Ishikawa (cell line): ENCODE data around the gene NLE1.

ENCODE experiments used
- CEBPB ChIP-seq: IDR thresholded peaks from 2 replicates; pipeline ENCODE4 v1.6.1; 2012
- CREB1 ChIP-seq: IDR thresholded peaks from 2 replicates; pipeline ENCODE4 v1.6.1; 2012; ENCODE audit warnings: low read depth
- EGR1 ChIP-seq: IDR thresholded peaks from 2 replicates; pipeline ENCODE4 v1.6.1; 2012
- EP300 ChIP-seq: IDR thresholded peaks from 2 replicates; pipeline ENCODE4 v1.6.1; 2012; ENCODE audit warnings: borderline replicate concordance
- FOXM1 ChIP-seq: IDR thresholded peaks from 2 replicates; pipeline ENCODE4 v1.6.1; 2012; ENCODE audit warnings: low read depth, borderline replicate concordance
- NFIC ChIP-seq: IDR thresholded peaks from 2 replicates; pipeline ENCODE4 v1.6.1; 2012
- RAD21 ChIP-seq: IDR thresholded peaks from 2 replicates; pipeline ENCODE4 v1.6.1; 2012; ENCODE audit warnings: low read depth
- TAF1 ChIP-seq: IDR thresholded peaks from 2 replicates; pipeline ENCODE4 v1.6.1; 2012; ENCODE audit warnings: low read depth, mild to moderate bottlenecking
- TCF12 ChIP-seq: IDR thresholded peaks from 2 replicates; pipeline ENCODE4 v1.6.1; 2012; ENCODE audit warnings: low read depth
- TEAD4 ChIP-seq: IDR thresholded peaks from 2 replicates; pipeline ENCODE4 v1.6.1; 2012
- YY1 ChIP-seq: IDR thresholded peaks from 2 replicates; pipeline ENCODE4 v1.6.1; 2012; ENCODE audit warnings: low read depth
- ZBTB7A ChIP-seq: IDR thresholded peaks from 2 replicates; pipeline ENCODE4 v1.6.1; 2012; ENCODE audit warnings: low read depth
- TF ChIP-seq, protein P1 (sequence below): IDR thresholded peaks from 2 replicates; pipeline ENCODE4 v1.6.1; 2012
- TF ChIP-seq, protein P2 (sequence below): IDR thresholded peaks from 2 replicates; pipeline ENCODE4 v1.6.1; 2012
- TF ChIP-seq, protein P3 (sequence below): IDR thresholded peaks from 2 replicates; pipeline ENCODE4 v1.6.1; 2012; ENCODE audit warnings: low read depth, mild to moderate bottlenecking

The NLE1 gene

DNA sequence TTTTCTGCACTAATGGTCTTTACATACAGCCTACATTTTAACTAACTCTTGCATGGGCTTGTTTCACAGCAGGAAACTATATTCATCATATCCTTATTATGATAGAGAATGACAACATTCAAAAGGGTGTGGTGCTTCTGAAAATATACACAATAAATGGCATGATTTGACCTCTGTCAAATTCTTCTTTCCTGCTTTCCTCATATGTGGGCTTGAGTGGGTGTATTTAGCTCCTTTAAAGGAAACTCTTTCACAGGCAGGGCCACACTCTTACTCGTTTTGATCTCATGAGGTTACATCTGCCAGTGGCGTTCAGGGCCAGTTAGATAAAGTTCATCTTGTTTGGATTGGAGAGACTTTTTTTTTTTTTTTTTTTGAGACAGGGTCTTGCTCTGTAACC is 46.0 kb upstream of the NLE1 start:
- no peak for TF ChIP-seq TCF12
- no peak for TF ChIP-seq FOXM1
- TF ChIP-seq RAD21, result no peak
- TF ChIP-seq, protein P1, sequence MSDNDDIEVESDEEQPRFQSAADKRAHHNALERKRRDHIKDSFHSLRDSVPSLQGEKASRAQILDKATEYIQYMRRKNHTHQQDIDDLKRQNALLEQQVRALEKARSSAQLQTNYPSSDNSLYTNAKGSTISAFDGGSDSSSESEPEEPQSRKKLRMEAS, result no peak
- no peak for TF ChIP-seq NFIC
- TF ChIP-seq ZBTB7A, result no peak
- no peak for TF ChIP-seq CREB1
- no peak for TF ChIP-seq CEBPB
- no peak for TF ChIP-seq TEAD4
- no peak for TF ChIP-seq EP300
- TF ChIP-seq EGR1, result no peak
- no peak for TF ChIP-seq YY1
- TF ChIP-seq, protein P2, sequence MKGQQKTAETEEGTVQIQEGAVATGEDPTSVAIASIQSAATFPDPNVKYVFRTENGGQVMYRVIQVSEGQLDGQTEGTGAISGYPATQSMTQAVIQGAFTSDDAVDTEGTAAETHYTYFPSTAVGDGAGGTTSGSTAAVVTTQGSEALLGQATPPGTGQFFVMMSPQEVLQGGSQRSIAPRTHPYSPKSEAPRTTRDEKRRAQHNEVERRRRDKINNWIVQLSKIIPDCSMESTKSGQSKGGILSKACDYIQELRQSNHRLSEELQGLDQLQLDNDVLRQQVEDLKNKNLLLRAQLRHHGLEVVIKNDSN, result no peak
- no peak for TF ChIP-seq TAF1
- TF ChIP-seq, protein P3, sequence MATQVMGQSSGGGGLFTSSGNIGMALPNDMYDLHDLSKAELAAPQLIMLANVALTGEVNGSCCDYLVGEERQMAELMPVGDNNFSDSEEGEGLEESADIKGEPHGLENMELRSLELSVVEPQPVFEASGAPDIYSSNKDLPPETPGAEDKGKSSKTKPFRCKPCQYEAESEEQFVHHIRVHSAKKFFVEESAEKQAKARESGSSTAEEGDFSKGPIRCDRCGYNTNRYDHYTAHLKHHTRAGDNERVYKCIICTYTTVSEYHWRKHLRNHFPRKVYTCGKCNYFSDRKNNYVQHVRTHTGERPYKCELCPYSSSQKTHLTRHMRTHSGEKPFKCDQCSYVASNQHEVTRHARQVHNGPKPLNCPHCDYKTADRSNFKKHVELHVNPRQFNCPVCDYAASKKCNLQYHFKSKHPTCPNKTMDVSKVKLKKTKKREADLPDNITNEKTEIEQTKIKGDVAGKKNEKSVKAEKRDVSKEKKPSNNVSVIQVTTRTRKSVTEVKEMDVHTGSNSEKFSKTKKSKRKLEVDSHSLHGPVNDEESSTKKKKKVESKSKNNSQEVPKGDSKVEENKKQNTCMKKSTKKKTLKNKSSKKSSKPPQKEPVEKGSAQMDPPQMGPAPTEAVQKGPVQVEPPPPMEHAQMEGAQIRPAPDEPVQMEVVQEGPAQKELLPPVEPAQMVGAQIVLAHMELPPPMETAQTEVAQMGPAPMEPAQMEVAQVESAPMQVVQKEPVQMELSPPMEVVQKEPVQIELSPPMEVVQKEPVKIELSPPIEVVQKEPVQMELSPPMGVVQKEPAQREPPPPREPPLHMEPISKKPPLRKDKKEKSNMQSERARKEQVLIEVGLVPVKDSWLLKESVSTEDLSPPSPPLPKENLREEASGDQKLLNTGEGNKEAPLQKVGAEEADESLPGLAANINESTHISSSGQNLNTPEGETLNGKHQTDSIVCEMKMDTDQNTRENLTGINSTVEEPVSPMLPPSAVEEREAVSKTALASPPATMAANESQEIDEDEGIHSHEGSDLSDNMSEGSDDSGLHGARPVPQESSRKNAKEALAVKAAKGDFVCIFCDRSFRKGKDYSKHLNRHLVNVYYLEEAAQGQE, result no peak

DNA sequence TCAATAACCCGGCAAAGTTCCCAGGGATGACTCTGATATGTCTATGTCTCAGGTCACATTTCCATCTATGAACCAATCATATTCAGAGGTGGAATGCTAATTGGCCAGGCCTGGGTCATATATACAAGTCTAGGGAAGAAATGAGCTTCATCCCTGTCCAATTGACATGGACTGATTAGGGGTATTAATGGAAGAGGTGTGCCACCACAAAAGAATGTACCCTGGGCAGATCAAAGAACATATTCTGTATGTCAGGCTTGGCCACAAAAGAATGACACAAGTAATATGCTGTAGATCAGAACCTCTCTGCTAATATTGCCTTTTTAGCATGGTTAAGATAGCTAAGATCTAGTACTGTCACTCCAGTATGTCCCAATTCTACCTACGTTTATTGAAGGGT is 45.4 kb upstream of the NLE1 start:
- no peak for TF ChIP-seq NFIC
- TF ChIP-seq, protein P1, result no peak
- no peak for TF ChIP-seq ZBTB7A
- TF ChIP-seq, protein P2, result no peak
- no peak for TF ChIP-seq EGR1
- no peak for TF ChIP-seq CEBPB
- TF ChIP-seq, protein P3, result no peak
- no peak for TF ChIP-seq RAD21
- no peak for TF ChIP-seq FOXM1
- TF ChIP-seq TAF1, result no peak
- no peak for TF ChIP-seq TEAD4

- no peak for TF ChIP-seq CEBPB
These were observed 43.7 kb upstream of the NLE1 start for GRCh38 chr17:35185849-35186248.

- TF ChIP-seq, protein P2, result no peak
- TF ChIP-seq EGR1, result no peak
- no peak for TF ChIP-seq FOXM1
- no peak for TF ChIP-seq NFIC
- no peak for TF ChIP-seq CEBPB
- no peak for TF ChIP-seq RAD21
- TF ChIP-seq TEAD4, result no peak
- TF ChIP-seq ZBTB7A, result no peak
- no peak for TF ChIP-seq TCF12
- TF ChIP-seq, protein P1, result no peak
- TF ChIP-seq TAF1, result no peak
- no peak for TF ChIP-seq CREB1
- TF ChIP-seq EP300, result no peak
- TF ChIP-seq, protein P3, result no peak
- no peak for TF ChIP-seq YY1
These were observed 42.2 kb upstream of the NLE1 start for GRCh38 chr17:35184274-35184673.
